HEK293T (cell line): ENCODE measurements around the gene SERPINA4.

Source experiments
- ELF4 ChIP-seq: fragments of 450-650 bp; IDR thresholded peaks from 2 replicates; pipeline ENCODE4 v1.6.1; 2017; ENCODE audit warnings: antibody characterized with exemption
- FOXA1 ChIP-seq: fragments of 450-650 bp; IDR thresholded peaks from 2 replicates; pipeline ENCODE4 v1.6.1; 2016; ENCODE audit warnings: mild to moderate bottlenecking
- FOXM1 ChIP-seq: fragments of 450-650 bp; IDR thresholded peaks from 2 replicates; pipeline ENCODE4 v1.6.1; 2017; ENCODE audit warnings: mild to moderate bottlenecking, borderline replicate concordance

DNA sequence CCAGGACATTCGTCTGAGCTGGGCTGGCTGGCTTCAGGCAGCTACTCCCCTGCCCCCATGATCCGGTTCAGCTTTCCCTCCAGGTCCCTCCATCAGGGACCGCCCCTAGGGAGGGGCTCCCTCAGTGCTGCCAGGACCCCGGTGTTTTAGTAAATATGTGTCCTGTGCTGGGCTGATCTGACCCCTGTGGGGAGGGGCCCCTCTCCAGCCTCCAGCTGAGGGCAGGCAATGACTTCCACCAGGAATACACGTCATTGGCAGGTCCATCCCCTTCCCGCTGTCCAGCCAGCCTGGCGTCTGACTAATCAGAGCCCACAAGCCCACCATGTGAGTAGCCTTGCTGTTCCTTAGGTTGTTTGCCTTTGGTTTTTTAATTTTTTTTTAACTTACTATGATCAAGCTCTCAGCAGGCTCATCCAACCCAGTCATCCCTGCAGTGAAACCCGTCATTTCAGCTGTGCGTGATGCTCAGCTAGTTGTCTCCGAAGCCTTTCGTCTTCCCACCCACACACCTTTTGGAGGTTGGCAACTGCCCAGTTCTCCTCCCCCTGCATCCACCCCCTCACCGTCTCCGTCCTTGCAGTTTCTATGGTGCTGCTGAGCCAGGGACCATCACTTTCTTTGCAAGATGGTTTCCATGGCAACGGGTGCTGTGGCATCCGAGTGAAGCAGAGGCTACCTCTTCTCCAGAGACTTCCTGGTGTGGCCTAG is 16.0 kb upstream of the SERPINA4 start:
- TF ChIP-seq ELF4, result no peak
- no peak for TF ChIP-seq FOXA1
- no peak for TF ChIP-seq FOXM1
